ENCODE results near the gene KDR. TPM values are rescaled to one million over a fixed set of nuclear protein-coding genes. Genes with fewer than 3 reads are reported as not detected.

Gene KDR
- total RNA-seq, 1 donor from 2014 or later: 0.12 TPM

- no peak overlapping the region for H3K27ac Mint-ChIP-seq (ENCODE audit: unreplicated experiment)
- H3K36me3 Mint-ChIP-seq (ENCODE audit: low read depth): no peaks in the 10 kb centered on the region
- peaks cover 17% of the 10 kb centered on the region for H3K27me3 Mint-ChIP-seq (ENCODE audit: low read depth)
- H3K4me3 Mint-ChIP-seq: no peak overlapping the region
- H3K4me1 Mint-ChIP-seq: peaks cover 5% of the 10 kb centered on the region
- TF ChIP-seq CTCF (conservative IDR thresholded peaks at IDR 0.05): no peak
- DNase-seq (ENCODE audit: low read depth, low spot score): no peak
- H3K9me3 Mint-ChIP-seq: no peaks in the 10 kb centered on the region
Measured at GRCh38 chr4:55032788-55033187, 92.6 kb downstream of the KDR start.

GRCh38 chr4:55032179-55032578, 93.2 kb downstream of the KDR start:
- DNase-seq (ENCODE audit: low read depth, low spot score): no peak
- no peak overlapping the region for H3K4me3 Mint-ChIP-seq
- H3K4me1 Mint-ChIP-seq: peaks cover 5% of the 10 kb centered on the region
- no peaks in the 10 kb centered on the region for H3K9me3 Mint-ChIP-seq
- H3K27ac Mint-ChIP-seq (ENCODE audit: unreplicated experiment): no peak overlapping the region
- no peak for TF ChIP-seq CTCF (conservative IDR thresholded peaks at IDR 0.05)
- peaks cover 20% of the 10 kb centered on the region for H3K27me3 Mint-ChIP-seq (ENCODE audit: low read depth)
- no peaks in the 10 kb centered on the region for H3K36me3 Mint-ChIP-seq (ENCODE audit: low read depth)

GRCh38 chr4:55031158-55031557, 94.2 kb downstream of the KDR start:
- no peak overlapping the region for H3K27ac Mint-ChIP-seq (ENCODE audit: unreplicated experiment)
- H3K27me3 Mint-ChIP-seq (ENCODE audit: low read depth): peaks cover 21% of the 10 kb centered on the region
- no peaks in the 10 kb centered on the region for H3K9me3 Mint-ChIP-seq
- no peak overlapping the region for H3K4me3 Mint-ChIP-seq
- H3K36me3 Mint-ChIP-seq (ENCODE audit: low read depth): no peaks in the 10 kb centered on the region
- no peak for DNase-seq (ENCODE audit: low read depth, low spot score)
- peaks cover 5% of the 10 kb centered on the region for H3K4me1 Mint-ChIP-seq
- TF ChIP-seq CTCF (conservative IDR thresholded peaks at IDR 0.05): no peak

GRCh38 chr4:55030589-55030988, 94.8 kb downstream of the KDR start:
- no peak for TF ChIP-seq CTCF (conservative IDR thresholded peaks at IDR 0.05)
- no peak for DNase-seq (ENCODE audit: low read depth, low spot score)
- peaks cover 25% of the 10 kb centered on the region for H3K27me3 Mint-ChIP-seq (ENCODE audit: low read depth)
- no peaks in the 10 kb centered on the region for H3K9me3 Mint-ChIP-seq
- H3K4me1 Mint-ChIP-seq: peaks cover 5% of the 10 kb centered on the region
- no peak overlapping the region for H3K27ac Mint-ChIP-seq (ENCODE audit: unreplicated experiment)
- H3K4me3 Mint-ChIP-seq: no peak overlapping the region
- no peaks in the 10 kb centered on the region for H3K36me3 Mint-ChIP-seq (ENCODE audit: low read depth)

GRCh38 chr4:55029821-55030503, 95.4 kb downstream of the KDR start:
- Mint-ChIP-seq H3K9me3 (no peaks in the 10 kb centered on the region), H3K36me3 (ENCODE audit: low read depth) (no peaks in the 10 kb centered on the region), H3K27ac (ENCODE audit: unreplicated experiment) (no peak overlapping the region), H3K27me3 (ENCODE audit: low read depth) (peaks cover 24% of the 10 kb centered on the region), H3K4me3 (no peak overlapping the region), H3K4me1 (peaks cover 5% of the 10 kb centered on the region)
- DNase-seq (ENCODE audit: low read depth, low spot score): no peak
- TF ChIP-seq CTCF (conservative IDR thresholded peaks at IDR 0.05): no peak

All from neural crest cell (in vitro differentiated cells).